ENCODE results near the gene SDK1.

The SDK1 gene

GRCh38 chr7:4119848-4120247 lies 818.8 kb downstream of the SDK1 start:
- Histone ChIP-seq H3F3A (ENCODE audit: control insufficient read depth, insufficient read depth) (no peaks in the 10 kb centered on the region), H3K36me3 (ENCODE audit: control insufficient read depth, low read length) (no peaks in the 10 kb centered on the region), H3K4me3 (ENCODE audit: low read length) (no peak overlapping the region), H3K4me2 (ENCODE audit: low read length) (no peak overlapping the region), H3K79me2 (ENCODE audit: control insufficient read depth, low read length) (no peaks in the 10 kb centered on the region), H3K27me3 (ENCODE audit: control insufficient read depth, low read length) (no peaks in the 10 kb centered on the region), H3K4me1 (ENCODE audit: control insufficient read depth, low read length) (no peaks in the 10 kb centered on the region), H3K27ac (ENCODE audit: low read depth, low read length) (no peak overlapping the region), H4K20me1 (ENCODE audit: control insufficient read depth, insufficient read depth, low read depth, low read length) (no peaks in the 10 kb centered on the region), H3K9me3 (ENCODE audit: control insufficient read depth, insufficient read depth, low read length) (peaks cover 31% of the 10 kb centered on the region; the same call in 1 of the 2 replicates), H3K9me2 (replicated peaks; ENCODE audit: control insufficient read depth, low read length) (no peaks in the 10 kb centered on the region)
- TF ChIP-seq CTCF (IDR thresholded peaks at IDR 0.05; ENCODE audit: low read depth, low read length, poor library complexity, severe bottlenecking) (no peak), EZH2phosphoT487 (IDR thresholded peaks at IDR 0.05; ENCODE audit: borderline replicate concordance, low read length) (no peak)

- Histone ChIP-seq H3K4me2 (ENCODE audit: low read length) (no peak overlapping the region), H3K27me3 (ENCODE audit: control insufficient read depth, low read length) (no peaks in the 10 kb centered on the region), H4K20me1 (ENCODE audit: control insufficient read depth, insufficient read depth, low read depth, low read length) (no peaks in the 10 kb centered on the region), H3K79me2 (ENCODE audit: control insufficient read depth, low read length) (no peaks in the 10 kb centered on the region), H3K4me1 (ENCODE audit: control insufficient read depth, low read length) (no peaks in the 10 kb centered on the region), H3K36me3 (ENCODE audit: control insufficient read depth, low read length) (no peaks in the 10 kb centered on the region), H3K9me2 (replicated peaks; ENCODE audit: control insufficient read depth, low read length) (no peaks in the 10 kb centered on the region), H3K9me3 (ENCODE audit: control insufficient read depth, insufficient read depth, low read length) (peaks cover 35% of the 10 kb centered on the region; the same call in 1 of the 2 replicates), H3F3A (ENCODE audit: control insufficient read depth, insufficient read depth) (no peaks in the 10 kb centered on the region), H3K27ac (ENCODE audit: low read depth, low read length) (no peak overlapping the region), H3K4me3 (ENCODE audit: low read length) (no peak overlapping the region)
- no peak for TF ChIP-seq CTCF (IDR thresholded peaks at IDR 0.05; ENCODE audit: low read depth, low read length, poor library complexity, severe bottlenecking)
- TF ChIP-seq EZH2phosphoT487 (IDR thresholded peaks at IDR 0.05; ENCODE audit: borderline replicate concordance, low read length), result no peak
These were observed 822.3 kb downstream of the SDK1 start for GRCh38 chr7:4123346-4123745.

- Histone ChIP-seq H3F3A (ENCODE audit: control insufficient read depth, insufficient read depth) (no peaks in the 10 kb centered on the region), H3K27me3 (ENCODE audit: control insufficient read depth, low read length) (no peaks in the 10 kb centered on the region), H4K20me1 (ENCODE audit: control insufficient read depth, insufficient read depth, low read depth, low read length) (no peaks in the 10 kb centered on the region), H3K9me3 (ENCODE audit: control insufficient read depth, insufficient read depth, low read length) (peaks cover 35% of the 10 kb centered on the region; the same call in 1 of the 2 replicates), H3K4me2 (ENCODE audit: low read length) (no peak overlapping the region), H3K27ac (ENCODE audit: low read depth, low read length) (no peak overlapping the region), H3K79me2 (ENCODE audit: control insufficient read depth, low read length) (no peaks in the 10 kb centered on the region), H3K36me3 (ENCODE audit: control insufficient read depth, low read length) (no peaks in the 10 kb centered on the region), H3K4me3 (ENCODE audit: low read length) (no peak overlapping the region), H3K9me2 (replicated peaks; ENCODE audit: control insufficient read depth, low read length) (no peaks in the 10 kb centered on the region), H3K4me1 (ENCODE audit: control insufficient read depth, low read length) (no peaks in the 10 kb centered on the region)
- no peak for TF ChIP-seq CTCF (IDR thresholded peaks at IDR 0.05; ENCODE audit: low read depth, low read length, poor library complexity, severe bottlenecking)
- no peak for TF ChIP-seq EZH2phosphoT487 (IDR thresholded peaks at IDR 0.05; ENCODE audit: borderline replicate concordance, low read length)
These were observed 822.8 kb downstream of the SDK1 start for GRCh38 chr7:4123823-4124222.

All from DOHH2 (cell line).